Measurements from ENCODE around the gene GNL1.

GNL1 gene

GRCh38 chr6:30562470-30563425, 6.5 kb upstream of the GNL1 start:
- Histone ChIP-seq H3K4me3 (ENCODE audit: low read depth in 1 of 2, low read length in 2 of 2) (no peak overlapping the region), H3K27me3 (ENCODE audit: insufficient read depth, low read length, poor library complexity) (no peaks in the 10 kb centered on the region), H3K4me2 (ENCODE audit: insufficient read depth, low read length) (no peak overlapping the region), H2AFZ (ENCODE audit: low read depth, low read length) (no peak overlapping the region), H3K9ac (ENCODE audit: low read depth, low read length) (no peak overlapping the region), H3K4me1 (ENCODE audit: insufficient read depth, low read length) (peaks cover 12% of the 10 kb centered on the region), H3K9me3 (ENCODE audit: insufficient read depth, low read length, severe bottlenecking) (no peaks in the 10 kb centered on the region), H4K20me1 (ENCODE audit: insufficient read depth, low read length) (peaks cover 19% of the 10 kb centered on the region; the same call in 1 of the 2 replicates), H3K27ac (ENCODE audit: low read length) (no peak overlapping the region), H3K36me3 (ENCODE audit: insufficient read depth, low read length) (peaks cover 36% of the 10 kb centered on the region), H3K79me2 (ENCODE audit: insufficient read depth, low read length) (peaks cover 18% of the 10 kb centered on the region)
- DNase-seq (no peak), ATAC-seq (ENCODE audit: insufficient read depth, low read depth) (no peak)
- no peak for TF ChIP-seq CTCF (IDR thresholded peaks at IDR 0.05; ENCODE audit: borderline replicate concordance, extremely low read depth, low read length, poor library complexity, severe bottlenecking)
- TF ChIP-seq EZH2 (IDR thresholded peaks at IDR 0.05; ENCODE audit: borderline replicate concordance, low read depth, low read length, severe bottlenecking), result no peak

- peaks cover 19% of the 10 kb centered on the region for H3K4me1 ChIP-seq (ENCODE audit: insufficient read depth, low read length)
- no peak overlapping the region for H2AFZ ChIP-seq (ENCODE audit: low read depth, low read length)
- H3K36me3 ChIP-seq (ENCODE audit: insufficient read depth, low read length), result peaks cover 36% of the 10 kb centered on the region
- peaks cover 19% of the 10 kb centered on the region; the same call in 1 of the 2 replicates for H4K20me1 ChIP-seq (ENCODE audit: insufficient read depth, low read length)
- no peak overlapping the region for H3K9ac ChIP-seq (ENCODE audit: low read depth, low read length)
- no peak overlapping the region for H3K27ac ChIP-seq (ENCODE audit: low read length)
- H3K4me3 ChIP-seq (ENCODE audit: low read depth in 1 of 2, low read length in 2 of 2), result no peak overlapping the region
- no peak for DNase-seq
- ATAC-seq (ENCODE audit: insufficient read depth, low read depth), result no peak
- H3K27me3 ChIP-seq (ENCODE audit: insufficient read depth, low read length, poor library complexity), result no peaks in the 10 kb centered on the region
- no peak overlapping the region for H3K4me2 ChIP-seq (ENCODE audit: insufficient read depth, low read length)
- H3K79me2 ChIP-seq (ENCODE audit: insufficient read depth, low read length), result peaks cover 31% of the 10 kb centered on the region
- no peaks in the 10 kb centered on the region for H3K9me3 ChIP-seq (ENCODE audit: insufficient read depth, low read length, severe bottlenecking)
- TF ChIP-seq EZH2 (IDR thresholded peaks at IDR 0.05; ENCODE audit: borderline replicate concordance, low read depth, low read length, severe bottlenecking) (no peak), CTCF (IDR thresholded peaks at IDR 0.05; ENCODE audit: borderline replicate concordance, extremely low read depth, low read length, poor library complexity, severe bottlenecking) (no peak)
Measured at GRCh38 chr6:30560930-30561329, 4.6 kb upstream of the GNL1 start.

GRCh38 chr6:30557683-30557981, 1.3 kb upstream of the GNL1 start:
- Histone ChIP-seq H3K4me1 (ENCODE audit: insufficient read depth, low read length) (peaks cover 31% of the 10 kb centered on the region), H3K9ac (ENCODE audit: low read depth, low read length) (peak overlapping the region; percentile 64), H2AFZ (ENCODE audit: low read depth, low read length) (peak overlapping the region; percentile 66), H3K4me3 (ENCODE audit: low read depth in 1 of 2, low read length in 2 of 2) (peak overlapping the region; percentile 26 to 62), H4K20me1 (ENCODE audit: insufficient read depth, low read length) (peaks cover 20% of the 10 kb centered on the region; the same call in 1 of the 2 replicates), H3K27ac (ENCODE audit: low read length) (peak overlapping the region; percentile 80), H3K79me2 (ENCODE audit: insufficient read depth, low read length) (peaks cover 31% of the 10 kb centered on the region), H3K9me3 (ENCODE audit: insufficient read depth, low read length, severe bottlenecking) (no peaks in the 10 kb centered on the region), H3K27me3 (ENCODE audit: insufficient read depth, low read length, poor library complexity) (no peaks in the 10 kb centered on the region), H3K36me3 (ENCODE audit: insufficient read depth, low read length) (peaks cover 53% of the 10 kb centered on the region), H3K4me2 (ENCODE audit: insufficient read depth, low read length) (peak overlapping the region; percentile 95)
- ATAC-seq (ENCODE audit: insufficient read depth, low read depth) (no peak; the same call in 2 of the 3 replicates), DNase-seq (no peak)
- TF ChIP-seq EZH2 (IDR thresholded peaks at IDR 0.05; ENCODE audit: borderline replicate concordance, low read depth, low read length, severe bottlenecking) (no peak), CTCF (IDR thresholded peaks at IDR 0.05; ENCODE audit: borderline replicate concordance, extremely low read depth, low read length, poor library complexity, severe bottlenecking) (no peak)

Data from DND-41 (cell line).